ENCODE results near the gene ARF1.

Gene ARF1

DNA sequence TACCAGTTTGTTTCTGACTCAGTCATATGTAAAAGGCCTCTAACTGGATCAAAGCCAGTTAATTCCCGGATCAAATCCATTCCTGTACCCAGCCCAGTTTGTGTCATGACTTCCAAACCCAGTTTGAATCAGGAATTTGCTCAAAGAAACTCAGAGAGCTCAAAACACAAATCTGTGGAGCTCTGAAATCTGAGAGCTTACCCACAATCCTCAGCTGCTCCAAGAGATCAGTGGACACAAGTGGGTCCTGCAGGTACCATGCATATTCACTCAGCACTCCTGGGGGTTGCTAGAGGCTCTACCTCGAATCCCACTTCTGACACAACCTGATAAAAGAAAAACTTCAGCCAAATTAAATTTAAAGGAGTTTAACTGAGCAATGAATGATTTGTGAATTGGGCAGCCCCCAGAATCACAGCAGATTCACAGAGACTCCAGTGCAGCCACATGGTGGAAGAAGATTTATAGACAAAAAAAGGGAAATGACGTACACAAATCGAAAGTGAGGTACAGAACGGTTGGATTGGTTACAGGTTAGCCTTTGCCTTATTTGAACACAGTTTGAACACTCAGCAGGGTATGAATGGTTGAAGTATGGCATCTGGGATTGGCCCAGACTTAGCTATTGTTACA, 38.5 kb downstream of the ARF1 start:
- Histone ChIP-seq H3K79me2 (no peaks in the 10 kb centered on the region), H3K27me3 (ENCODE audit: control insufficient read depth, insufficient read depth, low read length) (no peaks in the 10 kb centered on the region), H3K4me1 (no peaks in the 10 kb centered on the region), H2AFZ (no peak overlapping the region), H3K9ac (no peak overlapping the region), H3K4me3 (ENCODE audit: low read depth, low read length) (no peak overlapping the region), H3K4me2 (ENCODE audit: low read length) (no peak overlapping the region), H3K36me3 (ENCODE audit: control insufficient read depth, insufficient read depth, low read length) (no peaks in the 10 kb centered on the region), H3K27ac (no peak overlapping the region), H3K9me3 (ENCODE audit: control insufficient read depth, low read length) (no peaks in the 10 kb centered on the region)
- TF ChIP-seq CTCF (IDR thresholded peaks at IDR 0.05) = no peak

DNA sequence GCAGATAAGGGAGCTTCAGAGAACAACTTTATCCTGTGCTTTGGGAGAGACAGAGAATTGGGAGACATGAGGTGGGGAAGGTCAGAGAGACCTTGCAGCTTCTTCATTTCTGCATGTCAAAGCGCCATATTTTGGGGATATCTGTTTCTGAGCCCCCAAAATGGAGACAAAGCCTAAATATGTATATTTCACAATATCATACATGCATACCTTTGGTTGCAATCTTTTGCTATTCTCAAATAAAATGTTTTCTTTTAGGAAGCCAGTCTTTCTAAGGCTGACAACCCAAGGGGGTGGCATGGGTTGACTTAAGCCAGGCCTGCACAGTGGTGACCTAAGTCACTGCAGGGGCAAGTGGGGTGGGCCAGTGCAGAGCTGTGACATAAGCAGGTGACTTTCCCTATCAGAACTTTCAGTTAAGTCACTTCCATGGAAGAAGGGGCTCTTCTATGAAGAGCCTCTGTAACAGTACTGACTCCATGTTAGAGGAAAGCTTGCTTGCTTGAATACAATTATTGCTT, 40.5 kb downstream of the ARF1 start:
- TF ChIP-seq CTCF (IDR thresholded peaks at IDR 0.05) = no peak
- H3K27ac ChIP-seq = no peak overlapping the region
- H3K4me1 ChIP-seq = no peaks in the 10 kb centered on the region
- H2AFZ ChIP-seq = no peak overlapping the region
- no peak overlapping the region for H3K4me2 ChIP-seq (ENCODE audit: low read length)
- H3K9ac ChIP-seq = no peak overlapping the region
- H3K36me3 ChIP-seq (ENCODE audit: control insufficient read depth, insufficient read depth, low read length) = no peaks in the 10 kb centered on the region
- H3K9me3 ChIP-seq (ENCODE audit: control insufficient read depth, low read length) = no peaks in the 10 kb centered on the region
- H3K27me3 ChIP-seq (ENCODE audit: control insufficient read depth, insufficient read depth, low read length) = no peaks in the 10 kb centered on the region
- H3K4me3 ChIP-seq (ENCODE audit: low read depth, low read length) = no peak overlapping the region
- no peaks in the 10 kb centered on the region for H3K79me2 ChIP-seq

DNA sequence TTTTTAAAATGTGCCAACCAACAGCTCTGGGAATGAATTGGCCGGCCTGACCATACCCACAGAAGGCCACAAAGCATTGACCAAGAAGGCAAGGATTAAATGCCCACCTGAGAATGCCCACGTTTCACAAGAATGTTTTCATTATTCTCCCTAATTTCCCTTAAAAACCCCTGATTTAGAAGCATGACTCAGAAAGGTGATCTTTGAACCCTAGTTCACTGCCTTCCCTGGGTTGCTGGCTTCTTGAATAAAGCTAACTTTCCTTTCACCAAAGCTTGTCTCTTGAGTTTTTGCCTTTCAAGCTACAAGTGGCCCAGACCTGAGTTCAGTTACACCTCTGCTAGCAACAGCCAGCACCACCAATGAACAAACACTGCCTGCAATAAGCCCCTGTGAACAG, 41.0 kb downstream of the ARF1 start:
- no peaks in the 10 kb centered on the region for H3K79me2 ChIP-seq
- no peak for TF ChIP-seq CTCF (IDR thresholded peaks at IDR 0.05)
- H3K27me3 ChIP-seq (ENCODE audit: control insufficient read depth, insufficient read depth, low read length) = no peaks in the 10 kb centered on the region

GRCh38 chr1:228125185-228125584, 42.7 kb downstream of the ARF1 start:
- Histone ChIP-seq H3K9ac (no peak overlapping the region), H3K27ac (no peak overlapping the region), H3K4me2 (ENCODE audit: low read length) (no peak overlapping the region), H3K9me3 (ENCODE audit: control insufficient read depth, low read length) (no peaks in the 10 kb centered on the region), H2AFZ (no peak overlapping the region), H3K4me3 (ENCODE audit: low read depth, low read length) (no peak overlapping the region), H3K79me2 (no peaks in the 10 kb centered on the region), H3K27me3 (ENCODE audit: control insufficient read depth, insufficient read depth, low read length) (no peaks in the 10 kb centered on the region), H3K36me3 (ENCODE audit: control insufficient read depth, insufficient read depth, low read length) (no peaks in the 10 kb centered on the region), H3K4me1 (no peaks in the 10 kb centered on the region)
- no peak for TF ChIP-seq CTCF (IDR thresholded peaks at IDR 0.05)

More for the DNA sequence above, 41.0 kb downstream of the ARF1 start:
- no peak overlapping the region for H2AFZ ChIP-seq
- H3K4me1 ChIP-seq = no peaks in the 10 kb centered on the region
- H3K9ac ChIP-seq = no peak overlapping the region
- no peak overlapping the region for H3K4me3 ChIP-seq (ENCODE audit: low read depth, low read length)
- H3K36me3 ChIP-seq (ENCODE audit: control insufficient read depth, insufficient read depth, low read length) = no peaks in the 10 kb centered on the region
- no peaks in the 10 kb centered on the region for H3K9me3 ChIP-seq (ENCODE audit: control insufficient read depth, low read length)
- H3K4me2 ChIP-seq (ENCODE audit: low read length) = no peak overlapping the region
- H3K27ac ChIP-seq = no peak overlapping the region

DNA sequence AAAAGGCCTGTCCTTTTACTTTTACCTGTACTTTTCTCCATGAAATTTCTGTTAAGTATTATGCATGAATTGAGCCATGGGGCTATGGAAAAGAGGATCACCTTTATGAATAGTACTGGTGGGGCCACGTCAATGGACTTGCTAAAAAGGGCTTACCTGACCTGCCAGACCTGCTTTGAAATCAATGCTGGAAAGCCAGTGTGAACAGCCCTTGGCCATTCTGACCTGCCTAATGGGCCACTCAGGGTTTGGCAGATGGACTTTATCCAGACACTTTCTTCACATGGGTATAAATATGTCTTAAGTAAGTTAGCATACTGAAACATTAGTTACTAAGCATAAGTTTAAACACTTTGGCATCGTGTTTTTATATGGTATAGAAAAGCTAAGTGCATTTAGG, 49.3 kb downstream of the ARF1 start:
- TF ChIP-seq CTCF (IDR thresholded peaks at IDR 0.05) = no peak
- H3K27me3 ChIP-seq (ENCODE audit: control insufficient read depth, insufficient read depth, low read length) = no peaks in the 10 kb centered on the region
- no peaks in the 10 kb centered on the region for H3K79me2 ChIP-seq
- H3K36me3 ChIP-seq (ENCODE audit: control insufficient read depth, insufficient read depth, low read length) = no peaks in the 10 kb centered on the region
- H3K4me1 ChIP-seq = no peaks in the 10 kb centered on the region
- H3K4me3 ChIP-seq (ENCODE audit: low read depth, low read length) = no peak overlapping the region
- H3K27ac ChIP-seq = no peak overlapping the region
- no peaks in the 10 kb centered on the region for H3K9me3 ChIP-seq (ENCODE audit: control insufficient read depth, low read length)
- no peak overlapping the region for H2AFZ ChIP-seq
- H3K9ac ChIP-seq = no peak overlapping the region
- H3K4me2 ChIP-seq (ENCODE audit: low read length) = no peak overlapping the region

Measured in parathyroid adenoma (tissue), 2 donors.